ENCODE data around the gene ARID1B. TPM values are rescaled to one million over a fixed set of nuclear protein-coding genes. Genes with fewer than 3 reads are reported as not detected.
A peak's percentile ranks its signal among the peaks of the same experiment; 100 is the strongest.

Gene ARID1B
- total RNA-seq, 2 donors from 2014 or later: 62.9 to 71.6 TPM

- no peaks in the 10 kb centered on the region for H3K9me3 Mint-ChIP-seq
- peaks cover 10% of the 10 kb centered on the region for H3K27me3 Mint-ChIP-seq (ENCODE audit: low read depth)
Measured at GRCh38 chr6:157228426-157229131, 451.4 kb downstream of the ARID1B start.

GRCh38 chr6:157229132-157229618 is 452.0 kb downstream of the ARID1B start:
- no peak for DNase-seq
- Mint-ChIP-seq H3K27me3 (ENCODE audit: low read depth) (peaks cover 15% of the 10 kb centered on the region), H3K27ac (no peak overlapping the region), H3K36me3 (ENCODE audit: insufficient read depth in 2 of 2) (no peaks in the 10 kb centered on the region), H3K4me1 (ENCODE audit: low read depth) (peaks cover 7% of the 10 kb centered on the region), H3K9me3 (no peaks in the 10 kb centered on the region), H3K4me3 (no peak overlapping the region)
- ATAC-seq (replicated peaks in 1 of 2): no peak

More at GRCh38 chr6:157228426-157229131, 451.4 kb downstream of the ARID1B start:
- ATAC-seq (replicated peaks in 1 of 2): no peak
- Mint-ChIP-seq H3K27ac (no peak overlapping the region), H3K4me1 (ENCODE audit: low read depth) (peaks cover 7% of the 10 kb centered on the region), H3K36me3 (ENCODE audit: insufficient read depth in 2 of 2) (no peaks in the 10 kb centered on the region), H3K4me3 (no peak overlapping the region)
- no peak for DNase-seq

GRCh38 chr6:157229713-157230112 is 452.5 kb downstream of the ARID1B start:
- no peaks in the 10 kb centered on the region for H3K9me3 Mint-ChIP-seq

GRCh38 chr6:157230910-157231309 is 453.7 kb downstream of the ARID1B start:
- Mint-ChIP-seq H3K36me3 (ENCODE audit: insufficient read depth in 2 of 2) (peaks cover 0 to 2% of the 10 kb centered on the region in 2 donors), H3K4me3 (no peak overlapping the region), H3K27me3 (ENCODE audit: low read depth) (peaks cover 33% of the 10 kb centered on the region), H3K4me1 (ENCODE audit: low read depth) (peaks cover 15% of the 10 kb centered on the region), H3K27ac (no peak overlapping the region), H3K9me3 (no peaks in the 10 kb centered on the region)
- DNase-seq (no peak), ATAC-seq (replicated peaks in 1 of 2) (no peak)

More at GRCh38 chr6:157229713-157230112, 452.5 kb downstream of the ARID1B start:
- ATAC-seq (replicated peaks in 1 of 2) (no peak), DNase-seq (no peak)
- H3K27ac Mint-ChIP-seq: no peak overlapping the region
- H3K4me1 Mint-ChIP-seq (ENCODE audit: low read depth): peaks cover 7% of the 10 kb centered on the region
- H3K27me3 Mint-ChIP-seq (ENCODE audit: low read depth): peaks cover 21% of the 10 kb centered on the region
- H3K36me3 Mint-ChIP-seq (ENCODE audit: insufficient read depth in 2 of 2): no peaks in the 10 kb centered on the region
- no peak overlapping the region for H3K4me3 Mint-ChIP-seq

- no peak for DNase-seq
- H3K27me3 Mint-ChIP-seq (ENCODE audit: low read depth): peaks cover 39% of the 10 kb centered on the region
- peaks cover 8% of the 10 kb centered on the region for H3K4me1 Mint-ChIP-seq (ENCODE audit: low read depth)
- H3K4me3 Mint-ChIP-seq: no peak overlapping the region
- ATAC-seq (replicated peaks in 1 of 2): no peak
- H3K9me3 Mint-ChIP-seq: no peaks in the 10 kb centered on the region
- no peak overlapping the region for H3K27ac Mint-ChIP-seq
- peaks cover 0 to 2% of the 10 kb centered on the region in 2 donors for H3K36me3 Mint-ChIP-seq (ENCODE audit: insufficient read depth in 2 of 2)
Measured at GRCh38 chr6:157232161-157232895, 455.1 kb downstream of the ARID1B start.

GRCh38 chr6:157233156-157233555 is 456.0 kb downstream of the ARID1B start:
- peaks cover 45% of the 10 kb centered on the region for H3K27me3 Mint-ChIP-seq (ENCODE audit: low read depth)
- no peak overlapping the region for H3K4me3 Mint-ChIP-seq
- peaks cover under 1 to 2% of the 10 kb centered on the region in 2 donors for H3K36me3 Mint-ChIP-seq (ENCODE audit: insufficient read depth in 2 of 2)
- no peak overlapping the region for H3K27ac Mint-ChIP-seq
- DNase-seq (no peak), ATAC-seq (replicated peaks in 1 of 2) (no peak)
- H3K4me1 Mint-ChIP-seq (ENCODE audit: low read depth): peaks cover 8% of the 10 kb centered on the region
- H3K9me3 Mint-ChIP-seq: peaks cover 1% of the 10 kb centered on the region in 2 donors

- ATAC-seq (replicated peaks in 1 of 2) (no peak), DNase-seq (no peak)
- Mint-ChIP-seq H3K36me3 (ENCODE audit: insufficient read depth in 2 of 2) (peaks cover 2 to 3% of the 10 kb centered on the region in 2 donors), H3K9me3 (peaks cover 4% of the 10 kb centered on the region in 2 donors), H3K4me3 (no peak overlapping the region), H3K27me3 (ENCODE audit: low read depth) (peaks cover 50% of the 10 kb centered on the region), H3K27ac (no peak overlapping the region), H3K4me1 (ENCODE audit: low read depth) (peaks cover 8% of the 10 kb centered on the region)
Measured at GRCh38 chr6:157233686-157234085, 456.5 kb downstream of the ARID1B start.

GRCh38 chr6:157235600-157236039 is 458.4 kb downstream of the ARID1B start:
- peaks cover 50% of the 10 kb centered on the region for H3K27me3 Mint-ChIP-seq (ENCODE audit: low read depth)
- peaks cover 4% of the 10 kb centered on the region in 2 donors for H3K9me3 Mint-ChIP-seq
- H3K4me3 Mint-ChIP-seq: peak overlapping the region; percentile 98
- DNase-seq (peak; percentile 66 to 69), ATAC-seq (replicated peaks in 1 of 2) (peak; percentile 85 to 89)
- H3K4me1 Mint-ChIP-seq (ENCODE audit: low read depth): peaks cover 14% of the 10 kb centered on the region
- H3K36me3 Mint-ChIP-seq (ENCODE audit: insufficient read depth in 2 of 2): peaks cover 2 to 3% of the 10 kb centered on the region in 2 donors
- no peak overlapping the region for H3K27ac Mint-ChIP-seq

- Mint-ChIP-seq H3K4me3 (peak overlapping the region; percentile 98), H3K27me3 (ENCODE audit: low read depth) (peaks cover 50% of the 10 kb centered on the region), H3K36me3 (ENCODE audit: insufficient read depth in 2 of 2) (peaks cover 2 to 3% of the 10 kb centered on the region in 2 donors), H3K27ac (no peak overlapping the region), H3K9me3 (peaks cover 4% of the 10 kb centered on the region in 2 donors), H3K4me1 (ENCODE audit: low read depth) (peaks cover 14% of the 10 kb centered on the region)
- DNase-seq: peak; percentile 30 to 37
- peak; percentile 55 to 62 for ATAC-seq (replicated peaks in 1 of 2)
Measured at GRCh38 chr6:157236040-157236725, 459.0 kb downstream of the ARID1B start.

- Mint-ChIP-seq H3K9me3 (peaks cover 4% of the 10 kb centered on the region in 2 donors), H3K4me3 (no peak overlapping the region), H3K36me3 (ENCODE audit: insufficient read depth in 2 of 2) (peaks cover 2 to 3% of the 10 kb centered on the region in 2 donors), H3K4me1 (ENCODE audit: low read depth) (peaks cover 14% of the 10 kb centered on the region), H3K27ac (no peak overlapping the region), H3K27me3 (ENCODE audit: low read depth) (peaks cover 40% of the 10 kb centered on the region)
- DNase-seq (no peak), ATAC-seq (replicated peaks in 1 of 2) (no peak)
Measured at GRCh38 chr6:157238346-157238745, 461.2 kb downstream of the ARID1B start.

- peaks cover 39% of the 10 kb centered on the region for H3K27me3 Mint-ChIP-seq (ENCODE audit: low read depth)
- DNase-seq (no peak), ATAC-seq (replicated peaks in 1 of 2) (no peak)
- H3K36me3 Mint-ChIP-seq (ENCODE audit: insufficient read depth in 2 of 2): peaks cover 2 to 3% of the 10 kb centered on the region in 2 donors
- H3K9me3 Mint-ChIP-seq: peaks cover 4% of the 10 kb centered on the region in 2 donors
- peaks cover 14% of the 10 kb centered on the region for H3K4me1 Mint-ChIP-seq (ENCODE audit: low read depth)
- no peak overlapping the region for H3K27ac Mint-ChIP-seq
- no peak overlapping the region for H3K4me3 Mint-ChIP-seq
Measured at GRCh38 chr6:157239148-157239547, 462.0 kb downstream of the ARID1B start.

- ATAC-seq (replicated peaks in 1 of 2) (no peak), DNase-seq (no peak)
- Mint-ChIP-seq H3K36me3 (ENCODE audit: insufficient read depth in 2 of 2) (peaks cover 2 to 3% of the 10 kb centered on the region in 2 donors), H3K4me1 (ENCODE audit: low read depth) (peaks cover 14% of the 10 kb centered on the region), H3K9me3 (peaks cover 4% of the 10 kb centered on the region in 2 donors), H3K27ac (no peak overlapping the region), H3K4me3 (no peak overlapping the region), H3K27me3 (ENCODE audit: low read depth) (peaks cover 37% of the 10 kb centered on the region)
Measured at GRCh38 chr6:157239671-157240058, 462.5 kb downstream of the ARID1B start.
